HG03280 (cell line): ENCODE results near the gene EXOC5.

Experiments used
- ATAC-seq: cut with Tn5 transposase; IDR thresholded peaks from one replicate; pipeline ENCODE4 v1.9.1; 2021; ENCODE audit warnings: mild to moderate bottlenecking, moderate library complexity; ENCODE audit not compliant: unreplicated experiment

EXOC5 gene

GRCh38 chr14:57168138-57168679 lies 100.5 kb downstream of the EXOC5 start:
- no peak for ATAC-seq

- no peak for ATAC-seq
Measured at GRCh38 chr14:57161583-57162234, 107.0 kb downstream of the EXOC5 start.

- ATAC-seq, result no peak
Measured at GRCh38 chr14:57160333-57160732, 108.4 kb downstream of the EXOC5 start.

GRCh38 chr14:57153286-57153685 lies 115.4 kb downstream of the EXOC5 start:
- ATAC-seq, result no peak
